Lower lobe of right lung (tissue), 2 donors: ENCODE data around the gene IFNA21. TPM values are rescaled to one million over a fixed set of nuclear protein-coding genes. Genes with fewer than 3 reads are reported as not detected.
"Not testable (repeated sequence)": the region's sequence is repeated elsewhere in the genome, so short reads cannot be mapped to it uniquely, and the experiment has no call there.

ENCODE experiments used
- ATAC-seq, 2 donors: fragments of 200-7000 bp; cut with Tn5 transposase; one replicate each; pipeline ENCODE4 v1.9.1; 2020 to 2022; ENCODE audit warnings: mild to moderate bottlenecking in 2 of 2, moderate library complexity in 2 of 2
- DNase-seq: peaks from one replicate; pipeline ENCODE4 v3.0.0-alpha.2; 2020
- H3K27ac ChIP-seq: fragments of 200-600 bp; one replicate; pipeline ENCODE4 v1.8.0; 2022
- H3K27me3 ChIP-seq: fragments of 200-600 bp; one replicate; pipeline ENCODE4 v1.8.0; 2022; ENCODE audit warnings: low read depth
- H3K36me3 ChIP-seq: fragments of 200-600 bp; one replicate; pipeline ENCODE4 v1.8.0; 2022; ENCODE audit warnings: mild to moderate bottlenecking
- H3K4me1 ChIP-seq: fragments of 200-600 bp; one replicate; pipeline ENCODE4 v1.8.0; 2022
- H3K4me3 ChIP-seq: fragments of 200-600 bp; one replicate; pipeline ENCODE4 v1.8.0; 2022; ENCODE audit warnings: mild to moderate bottlenecking
- H3K9me3 ChIP-seq: fragments of 200-600 bp; one replicate; pipeline ENCODE4 v1.8.0; 2022
- intact Hi-C: fragments of 100-400 bp; cut with DNase I; formaldehyde crosslinking; loops from one replicate; pipeline ENCODE4 v1.11.0; 2022
- total RNA-seq: library from RNA; stranded (reverse); fragmentation: NEBNext Ultra II Directional; extraction: Animal tissue kit (Norgen Biotek cat#: 25700); gene quantifications from one replicate; pipeline ENCODE4 v1.2.1, GENCODE V29; 2021
- TF ChIP-seq, protein P1 (sequence below): fragments of 200-600 bp; IDR thresholded peaks from one replicate; pipeline ENCODE4 v1.8.0; 2022; ENCODE audit warnings: antibody characterized with exemption, mild to moderate bottlenecking
- donor health status: DM: no; HTN: yes; CAD: no; lungs with severe emphysema.

The IFNA21 gene
- total RNA-seq, 1 donor from 2014 or later: not detected

DNA sequence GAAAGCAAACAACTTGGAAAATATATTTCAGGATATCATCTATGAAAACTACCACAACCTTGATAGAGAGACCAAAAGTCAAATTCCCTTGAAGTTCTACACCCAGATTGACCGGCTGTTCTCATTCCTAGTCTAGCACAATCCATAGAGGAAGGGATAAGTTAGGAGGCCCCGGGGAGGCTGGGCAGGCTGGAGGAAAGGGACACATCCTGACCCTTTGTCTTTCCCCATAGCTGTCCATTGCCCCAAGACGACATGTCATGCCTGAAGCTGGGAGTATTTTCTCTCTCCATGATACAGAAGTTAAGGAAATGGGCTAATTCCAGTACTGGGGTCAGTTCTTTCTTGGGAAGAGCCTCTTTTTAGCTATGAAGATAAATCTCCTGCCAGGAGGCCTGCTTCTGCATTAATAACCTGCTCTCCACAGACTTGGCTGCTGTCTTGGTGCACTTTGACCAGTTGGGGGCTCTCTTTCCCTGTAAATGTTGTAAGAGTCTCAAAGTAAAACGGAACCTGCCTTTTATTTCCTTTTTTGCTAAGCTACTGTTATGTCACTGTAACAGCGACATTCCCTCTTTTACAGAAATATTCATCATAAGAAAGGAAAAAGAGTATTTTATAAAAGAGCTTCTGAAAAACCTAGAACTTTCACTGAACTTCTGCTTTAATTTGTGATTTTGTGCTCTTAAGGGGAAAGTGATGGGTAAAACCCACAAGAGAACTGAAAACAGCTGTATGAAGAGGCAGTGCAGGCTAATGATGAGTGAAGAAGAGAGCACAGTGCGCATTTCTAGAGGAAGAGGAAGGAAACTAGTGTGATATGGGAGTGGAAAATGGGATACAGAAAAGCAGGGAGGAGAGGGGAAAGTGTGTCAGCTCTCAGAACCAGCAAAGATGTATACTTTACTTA is 28.7 kb upstream of the IFNA21 start:
- TF ChIP-seq, protein P1, sequence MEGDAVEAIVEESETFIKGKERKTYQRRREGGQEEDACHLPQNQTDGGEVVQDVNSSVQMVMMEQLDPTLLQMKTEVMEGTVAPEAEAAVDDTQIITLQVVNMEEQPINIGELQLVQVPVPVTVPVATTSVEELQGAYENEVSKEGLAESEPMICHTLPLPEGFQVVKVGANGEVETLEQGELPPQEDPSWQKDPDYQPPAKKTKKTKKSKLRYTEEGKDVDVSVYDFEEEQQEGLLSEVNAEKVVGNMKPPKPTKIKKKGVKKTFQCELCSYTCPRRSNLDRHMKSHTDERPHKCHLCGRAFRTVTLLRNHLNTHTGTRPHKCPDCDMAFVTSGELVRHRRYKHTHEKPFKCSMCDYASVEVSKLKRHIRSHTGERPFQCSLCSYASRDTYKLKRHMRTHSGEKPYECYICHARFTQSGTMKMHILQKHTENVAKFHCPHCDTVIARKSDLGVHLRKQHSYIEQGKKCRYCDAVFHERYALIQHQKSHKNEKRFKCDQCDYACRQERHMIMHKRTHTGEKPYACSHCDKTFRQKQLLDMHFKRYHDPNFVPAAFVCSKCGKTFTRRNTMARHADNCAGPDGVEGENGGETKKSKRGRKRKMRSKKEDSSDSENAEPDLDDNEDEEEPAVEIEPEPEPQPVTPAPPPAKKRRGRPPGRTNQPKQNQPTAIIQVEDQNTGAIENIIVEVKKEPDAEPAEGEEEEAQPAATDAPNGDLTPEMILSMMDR: peak; percentile 63

DNA sequence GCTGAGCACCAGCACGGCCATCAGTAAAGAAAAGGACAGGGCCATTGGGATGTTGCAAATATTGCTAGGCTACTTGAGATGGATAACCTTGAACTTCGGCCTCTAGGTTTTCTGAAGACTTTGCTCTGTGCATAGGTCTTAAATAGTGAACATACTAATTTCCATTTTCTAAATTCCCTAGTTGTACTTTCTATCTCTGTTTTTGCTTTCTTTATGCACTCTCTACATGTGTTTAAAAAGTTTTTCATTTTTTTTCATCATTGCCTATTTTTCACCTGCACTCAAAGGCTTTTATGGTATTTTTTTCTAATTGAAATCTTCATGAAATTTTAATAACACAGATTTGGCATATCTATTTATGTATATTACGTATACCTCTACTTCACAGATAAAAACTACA is 21.0 kb upstream of the IFNA21 start, which contains the start of gene IFNA4:
Gene IFNA4, minus strand, starts transcription at position 101 of the 400 bp plus-strand sequence. Its CDS starts 56 bp downstream, at position 45.
- H3K27ac ChIP-seq, H3K4me3 ChIP-seq, intact Hi-C loops, H3K9me3 ChIP-seq, DNase-seq, ATAC-seq, H3K4me1 ChIP-seq, H3K27me3 ChIP-seq, H3K36me3 ChIP-seq: not testable (repeated sequence)

More for the DNA sequence above, 28.7 kb upstream of the IFNA21 start:
- H3K4me3 ChIP-seq, intact Hi-C loops, H3K27me3 ChIP-seq, H3K4me1 ChIP-seq, H3K9me3 ChIP-seq, DNase-seq, H3K36me3 ChIP-seq, H3K27ac ChIP-seq: not testable (repeated sequence)
- ATAC-seq: peak; percentile 84 to 86

DNA sequence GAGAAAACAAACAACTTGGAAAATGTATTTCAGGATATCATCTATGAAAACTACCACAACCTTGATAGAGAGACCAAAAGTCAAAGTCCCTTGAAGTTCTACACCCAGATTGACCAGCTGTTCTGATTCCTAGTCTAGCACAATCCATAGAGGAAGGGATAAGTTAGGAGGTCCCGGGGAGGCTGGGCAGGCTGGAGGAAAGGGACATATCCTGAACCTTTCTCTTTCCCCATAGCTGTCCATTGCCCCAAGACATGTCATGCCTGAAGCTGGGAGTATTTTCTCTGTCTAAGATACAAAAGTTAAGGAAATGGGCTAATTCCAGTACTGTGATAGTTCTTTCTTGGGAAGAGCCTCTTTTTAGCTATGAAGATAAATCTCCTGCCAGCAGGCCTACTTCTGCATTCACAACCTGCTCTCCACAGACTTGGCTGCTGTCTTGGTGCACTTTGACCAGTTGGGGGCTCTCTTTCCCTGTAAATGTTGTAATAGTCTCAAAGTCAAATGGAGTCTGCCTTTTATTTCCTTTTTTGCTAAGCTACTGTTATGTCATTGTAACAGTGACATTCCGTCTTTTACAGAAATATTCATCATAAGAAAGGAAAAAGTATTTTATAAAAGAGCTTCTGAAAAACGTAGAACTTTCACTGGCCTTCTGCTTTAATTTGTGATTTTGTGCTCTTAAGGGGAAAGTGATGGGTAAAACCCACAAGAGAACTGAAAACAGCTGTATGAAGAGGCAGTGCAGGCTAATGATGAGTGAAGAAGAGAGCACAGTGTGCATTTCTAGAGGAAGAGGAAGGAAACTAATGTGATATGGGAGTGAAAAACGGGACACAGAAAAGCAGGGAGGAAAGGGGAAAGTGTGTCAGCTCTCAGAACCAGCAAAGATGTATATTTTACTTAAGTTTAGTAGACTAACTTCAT is 16.6 kb upstream of the IFNA21 start:
- H3K27me3 ChIP-seq, H3K4me1 ChIP-seq, H3K27ac ChIP-seq, DNase-seq, H3K36me3 ChIP-seq, intact Hi-C loops, H3K4me3 ChIP-seq, H3K9me3 ChIP-seq: not testable (repeated sequence)
- ATAC-seq: peak; percentile 82 to 85
- TF ChIP-seq, protein P1: peak; percentile 38

DNA sequence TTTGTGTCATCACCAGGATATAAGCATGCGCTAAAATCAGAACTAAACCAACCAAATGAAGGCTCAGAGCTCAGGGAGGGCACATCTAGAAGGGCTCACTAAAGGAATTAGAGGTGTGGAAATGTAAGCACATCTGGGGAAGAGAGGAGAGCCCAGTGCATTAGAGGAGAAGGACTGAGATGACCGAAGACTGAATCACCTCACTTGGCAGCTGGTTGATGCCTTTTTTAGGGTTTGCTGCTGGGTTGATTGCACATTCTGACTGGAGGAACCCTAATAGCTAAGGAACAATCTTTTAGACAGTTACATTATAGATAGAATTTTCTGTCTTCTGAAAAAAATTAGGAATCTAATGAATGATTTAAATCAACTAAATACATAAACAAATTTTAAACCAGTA is 8.2 kb upstream of the IFNA21 start:
- Histone ChIP-seq H3K4me3 (no peak overlapping the region), H3K27me3 (no peaks in the 10 kb centered on the region), H3K27ac (no peak overlapping the region), H3K4me1 (no peaks in the 10 kb centered on the region), H3K36me3 (no peaks in the 10 kb centered on the region), H3K9me3 (no peaks in the 10 kb centered on the region)
- DNase-seq: no peak
- TF ChIP-seq, protein P1: no peak
- no peak for ATAC-seq
- intact Hi-C loops: no loop called here

DNA sequence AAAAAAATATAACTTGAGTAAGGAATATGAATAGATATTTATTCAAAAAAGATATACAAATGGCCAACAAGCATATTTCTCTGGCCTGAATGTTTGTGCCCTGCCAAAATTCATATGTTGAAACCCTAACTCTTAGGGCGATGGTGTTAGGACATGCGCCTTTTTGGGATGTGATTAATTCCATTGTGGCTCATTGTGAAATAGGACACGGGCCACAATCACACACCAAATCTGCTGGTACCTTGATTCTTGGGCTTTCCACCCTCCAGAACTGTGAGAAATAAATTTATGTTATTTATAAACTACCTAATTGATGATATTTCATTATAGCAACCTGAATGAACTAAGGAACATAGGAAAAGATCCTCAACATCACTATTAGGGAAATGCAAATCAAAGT is 5.7 kb upstream of the IFNA21 start:
- TF ChIP-seq, protein P1: no peak
- H3K27me3 ChIP-seq: no peaks in the 10 kb centered on the region
- H3K9me3 ChIP-seq: no peaks in the 10 kb centered on the region
- DNase-seq (no peak), ATAC-seq (no peak)
- no peaks in the 10 kb centered on the region for H3K36me3 ChIP-seq
- intact Hi-C loops: no loop called here
- H3K4me1 ChIP-seq: no peaks in the 10 kb centered on the region
- H3K27ac ChIP-seq: no peak overlapping the region
- no peak overlapping the region for H3K4me3 ChIP-seq
